NCI-H774 (cell line): ENCODE results near the gene NAPEPLD.

Source experiments
- DNase-seq: peaks from one replicate; lab custom pipeline; 2025; lab: John Stamatoyannopoulos, UW

NAPEPLD gene

GRCh38 chr7:103143868-103144267 lies 5.0 kb downstream of the NAPEPLD start:
- no peak for DNase-seq

- no peak for DNase-seq
Observed at GRCh38 chr7:103142494-103142893, 6.4 kb downstream of the NAPEPLD start.

GRCh38 chr7:103141753-103142404 lies 7.0 kb downstream of the NAPEPLD start:
- DNase-seq = no peak

DNA sequence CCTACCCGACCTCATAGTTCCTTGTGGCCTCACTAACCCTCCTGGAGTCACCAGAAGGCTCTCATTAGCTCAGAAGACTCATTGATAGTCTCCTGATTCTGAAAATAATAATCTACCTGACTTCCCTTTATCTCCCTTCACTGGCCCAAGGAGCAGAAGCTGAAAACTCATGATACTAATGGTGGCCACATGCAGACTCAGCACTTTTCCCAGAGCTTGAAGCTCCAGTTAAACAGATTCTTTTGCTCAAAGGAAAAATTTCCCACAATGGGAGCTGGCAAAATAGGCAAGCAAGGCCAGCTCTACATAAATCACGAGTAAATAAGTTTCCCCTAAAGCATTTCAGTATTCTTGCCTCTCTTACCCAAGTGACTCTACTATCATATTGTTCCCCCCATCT lies 8.2 kb downstream of the NAPEPLD start:
- DNase-seq = no peak

DNA sequence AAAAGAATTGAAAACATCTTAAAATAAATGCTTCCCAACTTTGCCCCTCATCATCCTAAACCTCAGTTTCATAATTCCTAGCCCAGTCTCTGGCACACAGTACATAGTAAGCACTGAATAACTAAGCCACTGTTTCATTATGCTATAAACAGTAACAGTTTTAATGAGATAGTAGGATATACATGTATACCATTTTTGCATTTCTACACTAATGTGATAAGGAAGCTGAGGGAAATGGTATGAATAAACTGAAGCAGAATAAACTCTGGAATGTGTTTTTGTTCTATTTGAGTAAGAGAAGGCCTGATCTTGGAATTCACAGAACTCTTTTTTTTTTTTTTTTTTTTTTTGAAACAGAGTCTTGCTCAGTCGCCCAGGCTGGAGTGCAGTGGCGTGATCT lies 8.8 kb downstream of the NAPEPLD start:
- no peak for DNase-seq

GRCh38 chr7:103134836-103135554 lies 13.9 kb downstream of the NAPEPLD start:
- DNase-seq = no peak

DNA sequence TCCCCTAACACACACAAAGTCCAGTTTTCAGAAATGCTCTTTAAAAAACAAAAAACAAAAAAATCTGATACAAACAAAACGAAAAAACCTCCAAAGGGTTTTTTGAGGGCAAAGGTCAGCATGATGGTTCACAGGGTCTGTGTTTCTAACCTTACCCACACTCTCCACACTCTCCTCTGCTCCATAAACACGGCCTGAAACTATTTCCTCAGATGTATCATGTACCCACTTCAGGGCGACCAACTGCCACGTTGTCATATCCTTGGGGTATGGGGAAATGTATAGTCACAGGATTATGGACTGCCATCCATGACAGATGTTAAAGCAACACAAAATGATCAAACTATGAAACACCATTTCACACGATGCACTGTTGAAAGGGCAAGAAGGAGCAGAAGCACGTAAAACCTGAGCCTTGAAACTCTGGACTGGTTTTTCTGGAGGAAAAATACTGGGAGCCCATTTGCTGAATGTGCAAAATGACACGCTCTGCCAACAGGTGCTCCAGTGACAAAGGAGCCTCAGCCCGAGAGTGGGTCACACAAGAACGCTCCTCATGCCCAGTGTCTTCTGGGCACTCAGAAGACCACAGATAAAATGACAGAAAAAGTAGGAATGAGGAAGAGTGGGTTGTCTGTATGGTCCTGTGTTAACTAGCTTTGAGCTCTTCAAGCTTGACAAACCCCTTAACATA lies 15.8 kb downstream of the NAPEPLD start:
- no peak for DNase-seq

DNA sequence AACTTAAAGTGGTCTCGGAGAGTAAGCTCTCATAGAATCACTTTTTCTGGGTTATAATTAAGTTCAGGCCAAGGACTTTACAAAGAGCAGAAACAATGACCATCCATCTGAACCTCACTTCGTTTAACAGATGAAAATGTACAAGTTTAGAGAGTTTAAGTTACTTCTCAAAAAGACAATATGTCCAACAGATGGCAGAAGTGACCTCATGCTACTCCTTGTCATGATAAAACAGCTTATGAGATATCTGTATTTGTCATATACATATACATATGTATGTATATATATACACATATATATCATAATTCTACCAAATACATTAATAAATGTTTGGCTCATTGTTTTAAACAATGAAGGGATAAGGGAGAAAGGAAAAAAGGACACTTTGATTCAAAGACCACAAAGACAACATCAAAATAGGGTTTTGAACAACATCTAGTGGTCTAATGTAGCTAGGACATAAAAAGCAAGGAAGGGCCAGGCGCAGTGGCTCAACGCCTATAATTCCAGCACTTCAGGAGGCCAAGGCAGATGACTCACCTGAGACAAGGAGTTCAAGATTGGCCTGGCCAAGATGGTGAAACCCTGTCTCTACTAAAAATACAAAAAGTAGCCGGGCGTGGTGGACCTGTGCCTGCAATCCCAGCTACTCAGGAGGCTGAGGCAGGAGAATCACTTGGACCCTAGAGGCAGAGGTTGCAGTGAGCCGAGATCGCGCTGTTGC lies 17.8 kb downstream of the NAPEPLD start:
- DNase-seq = no peak

DNA sequence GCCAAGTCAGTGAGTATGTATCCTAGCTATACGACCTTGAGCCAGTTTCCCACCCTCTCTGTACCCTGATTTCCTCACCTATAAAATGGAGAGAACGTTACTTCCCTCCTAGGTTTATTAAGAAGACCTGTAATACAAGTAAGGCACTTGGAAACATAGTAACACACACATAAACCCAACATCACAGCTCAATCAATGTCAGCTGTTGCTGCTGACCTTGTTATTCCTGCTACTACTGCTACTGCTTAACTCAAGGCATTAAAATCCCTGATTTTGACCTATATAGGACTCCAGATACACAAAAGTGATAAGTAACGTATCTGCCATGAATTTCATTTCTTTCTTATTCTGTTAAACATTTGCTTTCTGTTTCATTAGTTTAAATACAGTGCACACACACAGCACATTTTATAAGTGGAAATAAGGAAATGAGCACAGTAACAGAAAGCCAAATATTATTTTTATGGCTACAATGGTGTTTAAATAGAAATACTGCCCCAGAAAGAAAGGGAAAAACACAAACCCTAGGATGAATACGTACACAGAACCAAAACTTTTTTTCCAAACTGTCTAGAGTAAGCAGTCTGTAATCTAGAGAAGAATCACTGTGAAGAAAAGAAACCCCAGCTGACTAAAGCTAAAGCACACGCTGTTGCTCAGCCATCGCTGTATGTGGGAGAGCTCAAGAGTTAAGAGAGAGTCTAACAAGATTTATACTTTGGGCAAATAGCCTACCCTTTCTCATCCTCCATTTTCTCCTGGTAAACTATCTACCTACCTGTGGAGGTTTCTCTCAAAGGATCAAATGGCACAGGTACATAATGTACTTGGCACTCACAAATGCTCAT lies 19.0 kb downstream of the NAPEPLD start:
- DNase-seq = no peak

GRCh38 chr7:103127006-103127405 lies 21.9 kb downstream of the NAPEPLD start:
- DNase-seq = no peak

DNA sequence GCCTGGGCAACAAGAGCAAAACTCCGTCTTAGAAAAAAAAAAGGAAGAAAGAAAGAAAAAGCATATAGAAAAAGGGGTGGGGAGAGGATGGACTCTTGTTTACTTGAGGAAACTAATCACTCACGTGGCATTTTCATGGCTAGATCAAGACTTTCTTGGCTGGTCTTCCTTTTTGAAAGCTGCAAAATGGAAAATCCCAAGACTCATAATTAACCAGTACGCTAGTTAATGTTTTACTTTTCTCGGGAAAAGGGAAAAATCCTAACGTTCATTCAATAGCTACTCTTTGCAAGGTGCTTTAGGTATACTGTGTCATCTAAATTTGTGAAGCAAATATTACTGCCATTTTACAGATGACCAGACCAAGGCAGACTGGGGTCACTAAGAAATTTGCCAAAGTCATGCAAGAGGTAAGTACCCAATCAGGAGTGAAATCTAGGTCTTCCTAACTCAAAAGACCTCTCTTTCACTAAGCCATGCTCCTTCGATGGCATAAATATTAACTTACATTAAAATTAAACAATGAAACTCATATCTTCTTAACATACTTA lies 24.4 kb downstream of the NAPEPLD start:
- DNase-seq = no peak

DNA sequence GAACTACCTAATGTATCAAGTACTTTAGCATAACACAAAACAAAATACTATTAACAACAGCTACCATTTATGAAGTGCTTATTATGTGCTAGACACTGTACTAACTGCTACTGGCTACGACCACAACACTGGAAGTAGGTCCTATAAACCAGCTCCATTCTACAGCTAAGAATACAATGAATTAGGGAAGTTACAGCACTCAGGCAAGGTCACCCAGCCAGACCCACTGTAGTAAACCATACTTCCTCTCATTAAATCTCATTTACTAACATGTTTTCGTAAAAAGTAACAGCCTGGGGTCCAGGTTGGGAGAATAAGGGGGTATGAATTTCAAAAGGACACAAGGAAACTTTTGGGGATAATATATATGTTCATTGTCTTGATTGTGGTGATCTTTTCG lies 25.4 kb downstream of the NAPEPLD start:
- no peak for DNase-seq

DNA sequence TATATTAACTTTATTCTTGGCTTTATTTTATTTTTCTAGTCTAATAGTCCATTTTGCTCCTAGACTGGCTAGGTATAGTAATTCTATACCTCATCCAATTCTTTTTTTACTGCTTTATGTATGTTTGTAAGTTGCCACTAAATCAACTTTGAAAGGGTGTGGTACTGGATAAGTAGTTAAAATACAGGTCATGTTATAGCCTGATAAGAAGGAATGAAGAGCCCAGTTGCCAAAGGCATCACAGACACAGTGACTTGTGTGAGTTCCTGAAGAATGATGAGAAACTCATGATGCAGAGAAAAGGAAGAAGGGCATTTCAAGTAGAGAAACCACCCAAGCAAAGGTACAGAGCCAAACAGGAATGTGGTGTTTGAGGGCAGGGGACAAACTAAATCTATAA lies 27.3 kb downstream of the NAPEPLD start:
- no peak for DNase-seq

- no peak for DNase-seq
Observed at GRCh38 chr7:103120362-103120761, 28.5 kb downstream of the NAPEPLD start.

DNA sequence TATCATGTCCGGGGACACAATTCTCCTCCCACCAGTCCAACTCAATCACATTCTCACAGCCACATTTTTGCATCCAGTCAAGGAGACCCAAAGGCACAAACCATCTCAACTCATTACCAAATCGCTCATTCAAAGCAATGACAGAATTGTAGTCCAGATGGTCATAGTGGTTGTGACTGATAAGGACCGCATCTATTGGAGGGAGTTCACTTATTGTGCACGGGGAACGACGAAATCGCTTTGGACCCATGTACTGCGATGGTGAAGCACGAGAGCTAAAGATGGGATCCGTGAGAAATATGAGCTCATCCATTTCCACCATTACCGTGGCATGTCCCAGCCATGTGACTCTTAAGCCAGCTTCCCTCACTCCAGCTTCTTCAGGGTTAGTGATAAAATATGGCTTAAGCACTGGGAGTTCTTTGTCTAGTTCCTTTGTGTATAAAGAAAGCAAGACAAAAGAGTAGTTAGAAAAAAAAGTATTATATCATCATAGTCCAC lies 29.1 kb downstream of the NAPEPLD start:
- no peak for DNase-seq

DNA sequence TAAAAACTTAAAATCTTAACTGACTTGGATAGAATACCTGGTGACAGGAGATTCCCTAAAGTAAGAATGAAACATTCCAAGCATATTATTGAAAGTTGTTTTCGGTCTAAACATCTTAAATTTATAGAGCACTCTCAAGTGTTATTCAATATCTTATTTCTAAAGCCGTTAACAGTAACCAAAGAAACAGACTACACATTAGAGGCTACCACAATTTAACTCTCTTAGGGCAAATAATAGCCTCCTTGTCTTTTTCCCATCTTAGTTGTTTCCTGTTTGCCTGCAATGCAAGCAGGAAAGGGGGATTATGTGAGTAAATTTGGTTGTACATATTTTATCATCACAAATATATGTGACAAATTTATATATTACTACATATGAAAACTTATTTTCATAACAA lies 31.4 kb downstream of the NAPEPLD start:
- DNase-seq = no peak

DNA sequence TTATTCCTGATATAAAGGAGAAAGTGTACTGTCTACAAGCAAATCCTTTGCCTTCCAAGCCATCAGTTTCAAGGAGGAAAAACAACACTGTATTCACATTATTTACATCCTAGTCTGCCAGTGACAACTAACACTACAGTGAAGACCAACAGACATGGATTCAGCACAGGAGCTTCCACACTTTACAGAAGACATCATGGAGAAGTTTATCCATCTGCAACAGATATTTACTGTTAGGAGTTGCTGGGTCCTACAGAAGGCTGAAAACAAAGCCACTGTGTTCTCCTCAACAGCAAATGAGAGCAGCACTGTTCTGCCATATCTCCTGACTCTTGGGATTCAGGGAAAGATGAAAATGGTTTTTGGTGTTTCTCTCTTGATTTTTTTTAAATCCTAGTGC lies 31.9 kb downstream of the NAPEPLD start:
- no peak for DNase-seq

DNA sequence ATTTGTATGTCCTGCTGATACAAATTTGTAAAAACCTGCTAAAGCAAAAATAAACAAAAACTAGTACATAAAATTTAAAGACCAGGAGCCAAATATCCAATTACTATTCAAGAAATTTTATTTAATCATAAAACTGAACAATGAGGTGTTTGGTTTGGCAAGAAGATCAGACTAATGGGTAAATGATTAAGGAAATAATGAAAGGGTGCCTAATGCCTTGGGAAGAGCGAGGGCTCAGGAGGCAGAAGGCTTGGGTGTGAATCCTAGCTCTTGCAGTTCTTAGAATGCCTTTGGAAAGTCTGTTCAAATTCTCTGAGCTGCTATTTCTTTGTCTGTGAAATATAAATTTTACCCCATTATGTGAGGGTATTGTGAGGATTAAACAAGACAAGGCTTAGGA lies 32.4 kb downstream of the NAPEPLD start:
- DNase-seq = no peak

- no peak for DNase-seq
Observed at GRCh38 chr7:103115771-103116170, 33.1 kb downstream of the NAPEPLD start.

GRCh38 chr7:103114576-103115008 lies 34.3 kb downstream of the NAPEPLD start:
- DNase-seq = no peak

DNA sequence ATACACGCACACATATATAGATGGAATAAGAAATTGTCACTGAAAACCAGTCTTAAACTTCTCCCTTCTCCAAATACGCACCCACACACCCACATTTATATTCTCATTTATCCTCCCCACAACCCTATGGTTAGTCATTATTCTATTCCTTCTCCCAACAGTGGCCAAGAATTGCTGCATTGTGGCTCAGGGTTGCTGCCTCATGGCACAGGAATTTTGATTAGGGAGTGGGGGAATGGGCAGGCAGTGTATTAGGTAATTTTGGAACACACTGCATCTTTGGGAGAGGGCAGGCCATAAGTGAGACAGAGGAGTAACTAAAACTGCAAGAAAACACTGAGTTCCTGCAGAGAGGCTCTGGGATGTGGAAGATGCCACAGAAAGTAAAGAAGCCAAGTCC lies 35.7 kb downstream of the NAPEPLD start:
- no peak for DNase-seq
